Stimulated activated CD8-positive, alpha-beta memory T cell treated with anti-CD3 and anti-CD28 coated beads, Interleukin-12 subunit alpha, Interleukin-12 subunit beta, amount 100 ng/mL, for 1 hour (primary cell): Measurements from ENCODE around the gene UNC93A.
"Not testable (repeated sequence)": the region's sequence is repeated elsewhere in the genome, so short reads cannot be mapped to it uniquely, and the experiment has no call there.

Source experiments
- DNase-seq: peaks from one replicate; pipeline ENCODE4 v3.0.0-alpha.2; 2020; ENCODE audit warnings: low read depth

The UNC93A gene

GRCh38 chr6:167309355-167310192 lies 18.5 kb downstream of the UNC93A start:
- not testable (repeated sequence) for DNase-seq

GRCh38 chr6:167311286-167311685 lies 20.2 kb downstream of the UNC93A start:
- DNase-seq = no peak

DNA sequence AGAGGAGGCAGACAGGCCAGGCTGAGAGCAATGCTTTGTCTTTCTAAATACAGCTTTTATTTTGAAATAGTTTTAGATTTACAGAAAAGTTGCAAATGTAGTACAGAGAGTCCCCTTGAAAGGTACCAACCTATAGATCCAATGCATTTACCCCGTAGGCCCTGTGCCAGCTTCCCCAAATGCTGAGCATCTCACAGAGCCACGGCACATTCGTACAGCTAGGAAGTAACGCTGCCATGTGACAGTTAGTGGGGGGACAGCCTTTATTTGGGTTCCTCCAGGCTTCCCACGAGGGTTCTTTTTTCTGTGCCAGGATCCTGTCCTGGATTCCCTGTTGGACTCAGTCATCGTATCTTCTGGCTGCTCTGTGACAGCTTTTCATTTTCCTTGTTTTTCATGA lies 20.6 kb downstream of the UNC93A start:
- DNase-seq = not testable (repeated sequence)

- no peak for DNase-seq
Measured at GRCh38 chr6:167314180-167314821, 23.2 kb downstream of the UNC93A start.

DNA sequence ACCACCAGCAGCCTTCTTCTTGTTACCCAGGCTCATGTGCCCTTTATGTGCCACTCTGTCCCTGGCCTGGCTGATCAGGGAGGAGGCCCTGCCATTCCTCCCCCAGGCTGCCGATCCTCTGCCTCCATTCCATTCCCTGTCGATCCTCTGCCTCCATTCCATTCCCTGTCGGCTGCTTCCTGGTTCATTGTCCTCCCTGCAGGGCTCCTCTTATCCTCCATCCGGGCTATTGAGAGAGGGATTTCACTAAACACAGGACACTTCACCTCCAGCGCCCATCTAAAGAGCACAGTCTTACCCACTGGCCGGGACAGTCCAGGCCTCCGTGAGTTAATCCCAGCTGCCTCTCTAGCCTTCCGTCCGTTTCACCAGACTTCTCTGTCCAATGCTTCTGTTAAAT lies 26.1 kb downstream of the UNC93A start:
- no peak for DNase-seq

- not testable (repeated sequence) for DNase-seq
Measured at GRCh38 chr6:167318354-167318753, 27.2 kb downstream of the UNC93A start.

DNA sequence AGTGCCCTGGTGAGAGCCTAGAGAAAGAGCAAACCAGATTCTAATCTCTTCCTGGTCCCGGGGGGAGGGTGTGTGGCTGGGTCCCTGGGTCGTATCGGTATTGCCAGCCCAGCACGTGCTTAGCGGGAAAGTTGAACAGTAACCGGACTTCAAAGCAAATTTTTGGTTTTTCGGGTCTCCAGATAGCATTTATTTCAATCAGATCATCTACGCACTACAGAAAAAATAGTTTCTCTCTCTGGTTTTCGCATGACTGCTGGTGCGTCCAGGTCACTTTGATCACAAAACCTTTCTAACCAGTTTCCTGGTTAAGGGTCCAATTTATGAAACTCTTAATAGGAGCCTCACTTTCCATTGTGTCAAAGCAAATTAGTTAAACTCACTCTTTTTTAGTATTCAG lies 27.7 kb downstream of the UNC93A start:
- DNase-seq = not testable (repeated sequence)

DNA sequence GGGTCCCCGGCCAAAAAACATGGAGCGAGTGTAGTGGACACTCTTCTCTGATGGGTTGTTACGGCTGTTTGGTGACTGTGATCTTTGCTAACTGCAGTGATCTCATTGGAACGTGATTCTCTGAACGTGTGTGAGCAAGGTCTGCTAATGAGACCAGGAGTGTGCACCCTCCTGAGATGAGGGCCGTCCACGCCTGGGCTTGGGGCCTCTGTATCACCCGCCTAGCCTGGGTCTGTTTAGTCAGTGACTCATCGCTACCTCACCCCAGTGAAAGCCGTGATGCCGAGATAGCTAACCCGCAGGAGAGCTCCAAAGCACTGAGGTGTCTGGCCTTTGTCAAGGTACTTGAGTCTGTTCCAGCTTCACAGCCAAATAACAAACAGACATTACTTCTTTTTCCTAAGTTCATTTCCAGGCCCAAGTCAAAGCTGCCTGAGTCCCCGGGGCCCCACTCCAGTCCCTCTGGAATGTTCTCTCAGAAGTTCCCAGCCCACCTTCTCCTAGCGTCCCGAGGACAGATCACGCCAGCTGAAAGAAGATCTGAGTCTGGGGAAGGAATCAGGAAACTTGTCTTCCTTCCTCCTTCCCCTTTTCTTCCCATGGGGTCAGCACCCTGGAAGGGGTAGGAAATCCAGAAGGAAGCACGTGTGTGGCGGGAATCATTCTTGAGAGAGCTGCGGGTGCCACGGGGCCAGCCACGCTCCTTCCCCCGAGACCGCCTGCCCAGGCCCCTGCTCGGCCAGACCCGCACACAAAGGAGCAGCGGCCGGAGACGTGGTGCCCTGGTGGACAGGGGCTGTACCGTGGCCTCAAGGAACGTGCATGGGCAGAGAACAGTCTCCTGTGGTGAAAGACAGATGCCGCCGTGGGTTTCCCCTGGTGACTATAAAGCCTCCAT lies 29.0 kb downstream of the UNC93A start:
- not testable (repeated sequence) for DNase-seq

GRCh38 chr6:167320754-167321056 lies 29.6 kb downstream of the UNC93A start:
- not testable (repeated sequence) for DNase-seq

DNA sequence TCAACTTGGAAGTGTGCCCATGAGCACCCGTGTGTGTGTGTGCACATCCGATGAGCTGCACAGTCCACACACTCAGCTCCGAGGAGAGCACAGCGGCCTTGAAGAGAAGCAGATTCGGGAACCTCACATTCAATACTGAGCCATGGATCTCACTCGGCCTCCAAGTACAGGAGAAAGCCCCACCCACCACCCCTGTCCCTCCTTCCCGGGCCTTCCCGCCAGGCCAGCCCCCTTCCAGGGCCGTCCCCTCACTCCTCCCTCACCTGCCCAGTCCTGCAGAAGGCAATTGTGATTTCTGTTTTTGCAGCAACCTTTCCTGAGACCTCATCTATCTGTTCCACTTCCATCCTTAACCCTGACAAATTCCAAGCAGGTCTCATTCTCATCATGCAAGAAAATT lies 30.1 kb downstream of the UNC93A start:
- DNase-seq = not testable (repeated sequence)

GRCh38 chr6:167323111-167323510 lies 32.0 kb downstream of the UNC93A start:
- DNase-seq = no peak

- no peak for DNase-seq
Measured at GRCh38 chr6:167324111-167324510, 33.0 kb downstream of the UNC93A start.

DNA sequence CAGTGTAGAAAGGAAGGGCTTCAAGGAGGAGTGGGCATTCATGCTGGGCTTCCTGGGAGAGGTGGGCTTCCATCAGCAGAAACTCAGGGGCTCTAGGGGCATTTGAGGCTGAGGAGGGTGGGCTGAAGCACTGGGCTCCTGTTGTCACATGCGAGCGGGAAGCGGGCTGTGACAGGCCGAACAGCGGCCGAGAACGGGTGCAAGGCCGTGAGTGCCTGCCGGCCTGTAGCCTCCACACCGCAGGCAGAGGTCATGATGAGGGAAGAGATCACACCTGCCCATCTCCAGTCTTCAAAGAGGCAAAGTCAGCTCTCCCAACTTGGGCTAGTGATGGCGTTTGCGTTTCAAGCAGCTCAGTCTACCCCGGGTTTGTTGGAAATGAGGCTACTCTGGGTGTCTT lies 34.7 kb downstream of the UNC93A start:
- DNase-seq = no peak

- no peak for DNase-seq
Measured at GRCh38 chr6:167327391-167327790, 36.3 kb downstream of the UNC93A start.

- DNase-seq = no peak
Measured at GRCh38 chr6:167328086-167328485, 37.0 kb downstream of the UNC93A start.

- no peak for DNase-seq
Measured at GRCh38 chr6:167329014-167329413, 37.9 kb downstream of the UNC93A start.

DNA sequence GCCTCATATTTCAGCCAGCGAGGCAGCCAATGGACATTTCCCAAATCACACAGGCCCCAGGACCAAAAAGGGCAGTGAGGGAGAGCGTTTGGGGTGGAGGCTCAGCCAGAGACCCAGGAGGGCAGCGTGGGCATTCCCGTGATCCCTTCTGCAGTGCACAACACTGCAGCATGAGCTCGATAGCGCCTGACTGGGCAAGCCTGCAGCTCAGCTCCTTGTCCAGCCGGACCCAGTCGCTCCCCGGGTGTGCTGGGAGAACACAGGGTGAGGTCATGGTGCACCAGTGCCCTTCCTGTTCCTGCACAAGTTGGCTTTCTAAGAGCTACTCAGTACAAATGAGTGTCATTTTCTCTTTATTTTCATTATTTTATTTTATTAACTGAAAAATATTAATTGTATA lies 39.6 kb downstream of the UNC93A start:
- DNase-seq = no peak

DNA sequence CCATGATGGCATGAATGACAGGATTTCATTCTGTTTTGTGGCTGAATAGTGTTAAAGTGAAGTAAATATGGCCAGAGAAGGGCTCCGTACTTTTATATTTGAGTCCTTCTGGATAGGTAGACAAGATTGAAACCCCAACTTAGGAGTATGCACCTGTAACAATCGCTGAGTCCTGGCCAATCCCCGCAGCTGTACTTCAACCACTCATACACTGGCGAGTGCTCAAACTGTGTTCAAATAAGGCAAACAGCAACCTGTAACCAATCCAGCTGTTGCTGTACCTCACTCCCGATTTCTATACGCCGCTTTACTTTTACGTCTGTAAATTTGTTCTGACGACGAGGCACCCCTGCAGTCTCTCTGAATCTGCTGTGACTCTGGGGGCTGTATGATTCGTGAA lies 40.5 kb downstream of the UNC93A start:
- DNase-seq = no peak

DNA sequence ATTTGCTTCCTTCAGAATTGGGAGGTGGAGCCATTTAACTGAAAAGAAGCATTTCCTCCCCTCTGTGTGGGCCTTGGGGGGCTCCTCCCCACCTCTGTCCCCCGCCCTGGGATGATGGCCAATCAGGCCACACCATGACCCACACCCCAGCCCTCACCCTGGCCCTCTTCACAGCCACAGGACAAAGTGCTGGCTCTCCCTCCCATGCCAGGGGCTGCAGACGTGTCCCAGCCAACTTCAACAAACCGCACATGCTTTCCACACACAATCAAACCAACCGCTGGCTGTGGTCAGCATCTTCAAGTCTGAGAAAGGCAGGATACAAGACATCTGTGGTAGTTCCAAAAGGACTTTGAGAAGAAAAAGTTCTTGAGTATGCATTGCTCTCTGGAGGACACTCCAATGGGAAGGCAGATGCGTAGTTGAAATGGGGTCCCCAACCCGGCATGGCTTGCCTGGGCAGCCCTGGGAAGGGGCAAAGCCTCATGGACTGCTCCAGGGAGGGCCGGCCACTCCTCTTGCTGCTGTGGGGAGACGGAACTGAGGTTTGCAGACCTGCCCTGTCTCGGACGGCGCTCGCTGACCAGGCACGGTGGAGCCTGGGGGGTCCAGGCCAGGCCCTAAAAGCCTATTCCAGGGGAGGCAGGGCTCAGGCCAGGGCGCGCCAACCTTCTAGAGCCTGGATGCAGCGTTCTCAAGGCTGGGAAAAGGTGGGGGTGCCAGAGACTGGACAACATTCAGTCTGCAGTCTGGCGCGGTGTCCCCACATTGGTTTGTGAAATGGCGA lies 45.9 kb downstream of the UNC93A start:
- DNase-seq = no peak

DNA sequence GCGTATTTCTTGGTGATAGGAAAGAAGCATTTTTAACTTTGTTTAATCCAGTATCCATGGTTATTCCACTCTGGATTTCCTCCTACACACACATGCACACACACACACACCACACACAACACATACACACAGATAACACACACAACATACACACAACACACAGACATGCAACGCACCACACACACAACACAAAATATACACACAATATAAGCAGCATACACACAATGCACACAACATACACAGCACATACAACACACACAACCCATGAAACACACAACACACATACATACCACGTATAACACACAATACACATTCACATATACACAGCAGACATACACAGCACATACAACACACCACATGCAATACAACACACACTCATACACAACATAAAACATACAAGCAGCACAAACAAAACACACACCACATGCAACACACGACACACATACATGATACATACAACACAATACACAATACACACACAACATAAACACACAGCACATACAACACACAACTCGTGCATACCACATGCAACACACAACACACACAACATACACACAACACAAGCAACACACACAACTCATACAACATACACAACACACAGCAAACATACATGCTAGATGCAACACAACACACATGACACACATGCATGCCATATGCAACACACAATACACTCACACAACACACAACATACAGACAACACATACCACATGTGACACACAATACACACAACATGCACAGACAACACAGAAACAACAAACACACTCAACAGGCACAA lies 46.7 kb downstream of the UNC93A start:
- no peak for DNase-seq

DNA sequence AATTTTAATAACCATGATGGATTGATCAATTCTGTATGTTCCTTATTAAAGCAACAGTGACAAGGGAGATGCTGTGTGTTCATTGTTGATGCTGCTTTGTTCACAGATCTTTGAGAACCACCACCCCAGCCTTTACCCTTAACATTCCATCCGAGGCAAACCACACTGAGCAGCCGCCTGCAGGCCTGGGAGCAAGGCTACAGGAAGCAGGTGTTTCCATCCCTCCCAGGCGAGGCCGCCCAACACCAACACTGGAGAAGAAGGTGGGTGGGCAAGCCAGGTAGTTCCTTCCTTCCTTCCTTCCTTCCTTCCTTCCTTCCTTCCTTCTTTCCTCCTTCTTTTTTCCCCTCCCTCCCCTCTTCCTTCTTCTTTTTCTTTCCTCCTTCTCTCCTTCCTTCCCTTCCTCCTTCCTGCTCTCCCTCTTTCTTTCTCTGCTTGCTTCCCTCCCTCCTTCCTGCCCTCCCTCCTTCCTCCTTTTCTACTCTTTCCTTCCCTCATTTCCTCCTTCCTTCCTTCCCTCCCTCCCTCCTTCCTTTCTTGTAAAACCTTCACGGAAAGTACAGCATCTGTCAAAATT lies 47.5 kb downstream of the UNC93A start:
- no peak for DNase-seq
